Kidney epithelial cell (primary cell): ENCODE measurements around the gene USP11. TPM values are rescaled to one million over a fixed set of nuclear protein-coding genes. Genes with fewer than 3 reads are reported as not detected.
A peak's percentile ranks its signal among the peaks of the same experiment; 100 is the strongest.

Experiments used
- DNase-seq: peaks from one replicate; pipeline ENCODE4 v3.0.0-alpha.2; 2010; ENCODE audit warnings: low read depth
- H3K27me3 ChIP-seq: 2 replicates; pipeline ENCODE4 v1.6.0; 2011; ENCODE audit warnings: low read length; ENCODE audit not compliant: control insufficient read depth, insufficient read depth
- H3K36me3 ChIP-seq: 2 replicates; pipeline ENCODE4 v1.5.1; 2011; ENCODE audit warnings: low read length; ENCODE audit not compliant: control insufficient read depth, insufficient read depth
- H3K4me3 ChIP-seq: 2 replicates; pipeline ENCODE4 v1.5.1; 2011; ENCODE audit warnings: low read depth, mild to moderate bottlenecking, control low read depth, low read length
- CTCF ChIP-seq: IDR thresholded peaks from 2 replicates; pipeline ENCODE4 v1.5.1; 2011; ENCODE audit warnings: mild to moderate bottlenecking, moderate library complexity, low read length, control low read depth, inconsistent platforms; ENCODE audit not compliant: insufficient read depth, poor library complexity, severe bottlenecking
- total RNA-seq: library from RNA; depleted of rRNA; stranded (reverse); fragments of >200 nt; gene quantifications from 2 replicates; pipeline ENCODE4 v1.2.3, GENCODE V29; 2015

The USP11 gene
- 49.1 and 57.9 TPM in 2 replicates for total RNA-seq

DNA sequence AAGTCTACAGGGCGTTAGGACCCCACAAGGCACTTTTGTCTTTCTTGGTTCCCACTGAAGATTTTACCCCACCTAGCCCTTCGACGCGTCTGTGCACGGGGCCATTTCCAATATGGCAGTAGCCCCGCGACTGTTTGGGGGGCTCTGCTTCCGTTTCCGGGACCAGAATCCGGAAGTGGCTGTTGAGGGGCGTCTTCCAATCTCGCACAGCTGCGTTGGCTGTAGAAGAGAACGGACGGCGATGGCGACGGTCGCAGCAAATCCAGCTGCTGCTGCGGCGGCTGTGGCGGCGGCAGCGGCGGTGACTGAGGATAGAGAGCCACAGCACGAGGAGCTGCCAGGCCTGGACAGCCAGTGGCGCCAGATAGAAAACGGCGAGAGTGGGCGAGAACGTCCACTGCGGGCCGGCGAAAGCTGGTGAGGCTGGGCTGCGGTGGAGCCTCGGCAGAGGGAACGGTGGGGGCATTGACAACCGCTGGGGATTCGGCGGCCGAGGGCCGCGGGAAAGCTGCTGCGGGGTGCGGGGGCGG, at the start of gene USP11:
USP11 (plus strand) TSS at position 207 of the 530 bp plus-strand sequence; CDS start at position 242, 35 bp downstream.
- no peak for DNase-seq
- TF ChIP-seq CTCF, result no peak
- H3K27me3 ChIP-seq, result peaks cover 2% of the 10 kb centered on the region
- H3K4me3 ChIP-seq, result peak within 1 kb of the TSS; percentile 51
- H3K36me3 ChIP-seq, result peaks cover 1% of the 10 kb centered on the region

DNA sequence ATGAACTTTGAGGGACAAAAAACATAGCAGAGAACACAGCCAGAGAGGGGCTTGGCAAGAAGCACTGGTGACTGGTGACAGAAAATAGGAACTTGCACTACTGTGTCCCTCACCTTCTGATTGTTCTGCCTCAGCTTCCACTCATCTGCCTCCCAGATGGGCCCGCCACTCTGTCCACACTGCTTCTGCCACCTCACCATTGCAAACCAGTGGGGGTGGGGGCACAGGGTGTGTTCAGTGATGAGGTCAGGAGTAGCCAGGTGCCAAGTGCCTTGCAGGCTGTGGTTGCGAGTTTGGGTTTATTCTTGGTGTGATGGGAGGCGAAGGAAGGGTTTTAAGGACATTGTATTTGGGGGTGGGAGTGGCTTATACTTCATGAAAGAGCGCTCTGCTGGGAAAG, 48.3 kb upstream of the USP11 start:
- no peaks in the 10 kb centered on the region for H3K36me3 ChIP-seq
- no peak for TF ChIP-seq CTCF
- H3K27me3 ChIP-seq, result peaks cover 2% of the 10 kb centered on the region
- DNase-seq, result no peak
- no peak overlapping the region for H3K4me3 ChIP-seq

- peaks cover 2% of the 10 kb centered on the region for H3K27me3 ChIP-seq
- no peak for DNase-seq
- no peaks in the 10 kb centered on the region for H3K36me3 ChIP-seq
- H3K4me3 ChIP-seq, result no peak overlapping the region
- TF ChIP-seq CTCF, result no peak
Measured at GRCh38 chrX:47185241-47185640, 47.6 kb upstream of the USP11 start.

DNA sequence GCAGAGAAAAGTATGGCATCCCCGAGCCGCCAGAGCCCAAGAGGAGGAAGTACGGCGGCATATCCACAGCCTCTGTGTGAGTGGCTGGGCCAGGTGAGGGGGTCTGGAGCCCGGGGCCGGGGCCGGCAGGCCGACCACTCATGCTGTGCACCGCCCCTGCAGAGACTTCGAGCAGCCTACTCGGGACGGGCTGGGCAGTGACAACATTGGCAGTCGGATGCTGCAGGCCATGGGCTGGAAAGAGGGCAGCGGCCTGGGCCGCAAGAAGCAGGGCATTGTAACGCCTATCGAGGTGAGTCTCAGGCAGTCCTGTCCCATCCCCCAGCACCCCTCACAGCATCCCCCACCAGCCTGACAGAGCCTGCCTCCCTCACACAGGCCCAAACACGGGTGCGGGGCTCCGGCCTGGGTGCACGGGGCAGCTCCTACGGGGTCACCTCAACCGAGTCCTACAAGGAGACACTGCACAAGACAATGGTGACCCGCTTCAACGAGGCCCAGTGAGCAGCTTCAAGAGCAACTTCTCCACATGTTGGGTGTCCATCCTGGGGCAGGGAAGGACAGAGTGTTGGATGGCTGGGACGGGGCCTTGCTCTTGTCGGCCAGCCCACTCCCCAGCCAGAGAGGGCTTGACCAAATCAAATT, 46.6 kb upstream of the USP11 start:
- TF ChIP-seq CTCF, result no peak
- Histone ChIP-seq H3K36me3 (no peaks in the 10 kb centered on the region), H3K27me3 (peaks cover 2% of the 10 kb centered on the region), H3K4me3 (no peak overlapping the region)
- no peak for DNase-seq

DNA sequence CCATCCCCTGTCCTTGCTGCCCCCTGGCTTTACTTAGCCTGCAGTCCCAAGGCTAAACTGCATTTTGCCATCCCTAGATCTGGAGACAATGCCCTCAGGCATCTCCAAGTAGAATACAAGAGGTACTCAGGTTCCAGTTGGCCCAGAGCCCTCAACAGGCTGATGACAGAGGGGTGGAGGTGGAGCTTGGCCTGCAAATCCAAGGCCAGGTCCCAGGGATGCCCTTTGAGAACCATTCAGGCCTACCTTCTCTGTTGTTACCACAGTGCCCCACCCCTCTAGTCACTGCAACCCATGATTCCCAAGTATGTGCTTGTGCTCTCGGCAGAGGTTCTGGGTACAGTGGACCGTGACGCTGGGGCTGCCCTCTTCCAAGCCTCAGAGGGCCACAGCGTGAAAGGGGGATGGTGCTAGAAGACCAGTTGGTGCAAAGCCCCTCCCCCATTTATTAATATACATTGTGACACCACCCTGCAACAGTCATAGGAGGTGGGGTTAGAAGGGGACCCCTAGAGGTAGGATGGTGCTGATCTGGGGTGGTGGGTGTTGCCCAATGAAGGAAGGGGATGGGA, 45.6 kb upstream of the USP11 start:
- DNase-seq, result no peak
- Histone ChIP-seq H3K36me3 (no peaks in the 10 kb centered on the region), H3K4me3 (no peak overlapping the region), H3K27me3 (peaks cover under 1% of the 10 kb centered on the region)
- no peak for TF ChIP-seq CTCF
